OCI-LY7 (cell line): ENCODE measurements around the gene TTC7B. TPM values are rescaled to one million over a fixed set of nuclear protein-coding genes. Genes with fewer than 3 reads are reported as not detected.

Experiments
- BruUV-seq: library from RNA; stranded (reverse); fragments of 400-500 nt; replicated peaks from 2 replicates; lab custom pipeline; 2021; lab: Mats Ljungman, UMichigan
- CTCF ChIA-PET: fragments of 300-600 bp; sonication (Branson Sonifier 250); formaldehyde crosslinking; loops from one replicate; lab custom pipeline; 2022; ENCODE audit warnings: antibody characterized with exemption; ENCODE audit not compliant: unreplicated experiment; lab: Charles Lee
- POLR2A ChIA-PET: fragments of 300-600 bp; sonication (Branson Sonifier 250); formaldehyde crosslinking; loops from one replicate; lab custom pipeline; 2022; ENCODE audit warnings: antibody characterized with exemption; lab: Charles Lee
- DNase-seq: peaks from one replicate; pipeline ENCODE4 v3.0.0-alpha.2; 2015; ENCODE audit warnings: low spot score
- H2AFZ ChIP-seq: fragments of 200-600 bp; sonication (generic), shearing (Covaris generic); 2 replicates; pipeline ENCODE4 v1.6.1; 2014; ENCODE audit warnings: mild to moderate bottlenecking, antibody characterized with exemption, low read length, moderate library complexity
- H3K27ac ChIP-seq: fragments of 200-600 bp; sonication (generic); 2 replicates; pipeline ENCODE4 v1.5.1; 2014; ENCODE audit warnings: mixed run types, low read depth, mild to moderate bottlenecking, moderate library complexity, low read length, inconsistent platforms; ENCODE audit not compliant: poor library complexity, severe bottlenecking
- H3K36me3 ChIP-seq: fragments of 200-600 bp; sonication (generic); 2 replicates; pipeline ENCODE4 v1.6.1; 2014; ENCODE audit warnings: mild to moderate bottlenecking, antibody characterized with exemption, low read length, moderate library complexity, mixed read lengths; ENCODE audit not compliant: insufficient read depth
- H3K4me1 ChIP-seq: fragments of 200-600 bp; sonication (generic); 2 replicates; pipeline ENCODE4 v1.5.1; 2014; ENCODE audit warnings: mild to moderate bottlenecking, low read length; ENCODE audit not compliant: insufficient read depth, poor library complexity, severe bottlenecking
- H3K4me2 ChIP-seq: fragments of 200-600 bp; sonication (generic); 2 replicates; pipeline ENCODE4 v1.6.1; 2014; ENCODE audit warnings: mild to moderate bottlenecking, low read length
- H3K4me3 ChIP-seq: fragments of 200-600 bp; sonication (generic); 2 replicates; pipeline ENCODE4 v1.5.1; 2014; ENCODE audit warnings: mild to moderate bottlenecking, low read depth, low read length; ENCODE audit not compliant: poor library complexity, severe bottlenecking
- H3K79me2 ChIP-seq: fragments of 200-600 bp; sonication (generic); 2 replicates; pipeline ENCODE4 v1.6.1; 2016; ENCODE audit warnings: low read depth, mild to moderate bottlenecking, low read length, moderate library complexity, mixed read lengths; ENCODE audit not compliant: insufficient read depth
- H3K9me2 ChIP-seq: fragments of 200-600 bp; sonication (generic); 2 replicates; pipeline ENCODE4 v1.6.1; 2016; ENCODE audit warnings: mild to moderate bottlenecking, low read length, mixed read lengths; ENCODE audit not compliant: insufficient read depth
- H3K9me3 ChIP-seq: fragments of 200-600 bp; sonication (generic); 2 replicates; pipeline ENCODE4 v1.6.1; 2014; ENCODE audit warnings: mild to moderate bottlenecking, mixed run types, low read length, mixed read lengths
- H4K20me1 ChIP-seq: fragments of 200-600 bp; sonication (generic); 2 replicates; pipeline ENCODE4 v1.6.1; 2014; ENCODE audit warnings: mild to moderate bottlenecking, antibody characterized with exemption, low read length, moderate library complexity, mixed read lengths; ENCODE audit not compliant: insufficient read depth
- CTCF ChIP-seq: fragments of 200-600 bp; sonication (generic); conservative IDR thresholded peaks from 2 replicates; pipeline ENCODE4 v1.5.1; 2014; ENCODE audit warnings: mild to moderate bottlenecking, antibody characterized with exemption, low read length, moderate library complexity, mixed read lengths
- EZH2phosphoT487 ChIP-seq: fragments of 200-600 bp; sonication (generic); IDR thresholded peaks from 2 replicates; pipeline ENCODE4 v1.6.1; 2018; ENCODE audit warnings: low read depth, borderline replicate concordance, mild to moderate bottlenecking, mixed run types, antibody characterized with exemption, low read length, moderate library complexity, mixed read lengths
- intact Hi-C: fragments of 100-400 bp; cut with micrococcal nuclease; formaldehyde crosslinking; loops from one replicate; pipeline ENCODE4 v1.10.0; 2022; ENCODE audit not compliant: unreplicated experiment
- total RNA-seq, 2 experiments: library from RNA; depleted of rRNA in 1 of 2; stranded (reverse); fragments of >200 nt in 1 of 2; shearing (Covaris generic) in 1 of 2; gene quantifications; 2 replicates each; pipeline ENCODE4 v1.2.3, GENCODE V29; 2014 to 2022

TTC7B gene
- total RNA-seq, 2 experiments from 2014 or later, result 0.19 to 0.51 TPM

- Histone ChIP-seq H3K4me1 (no peaks in the 10 kb centered on the region), H3K79me2 (no peaks in the 10 kb centered on the region), H3K9me2 (no peaks in the 10 kb centered on the region), H3K27ac (no peak overlapping the region), H3K9me3 (no peaks in the 10 kb centered on the region), H3K36me3 (no peaks in the 10 kb centered on the region), H3K4me3 (no peak overlapping the region), H2AFZ (no peak overlapping the region), H3K4me2 (no peak overlapping the region), H4K20me1 (no peaks in the 10 kb centered on the region)
- TF ChIP-seq CTCF (no peak), EZH2phosphoT487 (no peak)
- ChIA-PET CTCF (no interaction called here), POLR2A (no interaction called here)
- intact Hi-C loops, result loop anchor here (10.0 kb wide), 1 partner anchor 210 kb away; no protein-coding TSS in a partner anchor
- DNase-seq, result no peak
- no TSS peak for BruUV-seq
These were observed 301.7 kb downstream of the TTC7B start for GRCh38 chr14:90514566-90514965.

- intact Hi-C loops, result loop anchor here (10.0 kb wide), 1 partner anchor 209 kb away; no protein-coding TSS in a partner anchor
- CTCF ChIA-PET, result no interaction called here
- no peak overlapping the region for H3K27ac ChIP-seq
- H3K9me2 ChIP-seq, result no peaks in the 10 kb centered on the region
- no TSS peak for BruUV-seq
- no peaks in the 10 kb centered on the region for H3K9me3 ChIP-seq
- no peak overlapping the region for H3K4me2 ChIP-seq
- no peak for DNase-seq
- POLR2A ChIA-PET, result no interaction called here
- H3K36me3 ChIP-seq, result no peaks in the 10 kb centered on the region
- no peaks in the 10 kb centered on the region for H4K20me1 ChIP-seq
- H3K79me2 ChIP-seq, result no peaks in the 10 kb centered on the region
- no peak overlapping the region for H2AFZ ChIP-seq
- no peaks in the 10 kb centered on the region for H3K4me1 ChIP-seq
- H3K4me3 ChIP-seq, result no peak overlapping the region
- TF ChIP-seq EZH2phosphoT487 (no peak), CTCF (no peak)
These were observed 302.2 kb downstream of the TTC7B start for GRCh38 chr14:90514015-90514398.

- no peak for DNase-seq
- Histone ChIP-seq H3K36me3 (no peaks in the 10 kb centered on the region), H3K79me2 (no peaks in the 10 kb centered on the region), H3K4me1 (no peaks in the 10 kb centered on the region), H3K4me2 (no peak overlapping the region), H3K9me2 (no peaks in the 10 kb centered on the region), H3K9me3 (no peaks in the 10 kb centered on the region), H4K20me1 (no peaks in the 10 kb centered on the region), H3K4me3 (no peak overlapping the region), H2AFZ (no peak overlapping the region), H3K27ac (no peak overlapping the region)
- no TSS peak for BruUV-seq
- no peak for TF ChIP-seq EZH2phosphoT487
- TF ChIP-seq CTCF, result no peak
- ChIA-PET POLR2A (no interaction called here), CTCF (no interaction called here)
- intact Hi-C loops, result loop anchor here (10.0 kb wide), 1 partner anchor 209 kb away; no protein-coding TSS in a partner anchor
These were observed 302.8 kb downstream of the TTC7B start for GRCh38 chr14:90513161-90514014.
